ENCODE data around the gene ADK.

GRCh38 chr10:74685564-74685963, 534.5 kb downstream of the ADK start:
- TF ChIP-seq, protein P1, sequence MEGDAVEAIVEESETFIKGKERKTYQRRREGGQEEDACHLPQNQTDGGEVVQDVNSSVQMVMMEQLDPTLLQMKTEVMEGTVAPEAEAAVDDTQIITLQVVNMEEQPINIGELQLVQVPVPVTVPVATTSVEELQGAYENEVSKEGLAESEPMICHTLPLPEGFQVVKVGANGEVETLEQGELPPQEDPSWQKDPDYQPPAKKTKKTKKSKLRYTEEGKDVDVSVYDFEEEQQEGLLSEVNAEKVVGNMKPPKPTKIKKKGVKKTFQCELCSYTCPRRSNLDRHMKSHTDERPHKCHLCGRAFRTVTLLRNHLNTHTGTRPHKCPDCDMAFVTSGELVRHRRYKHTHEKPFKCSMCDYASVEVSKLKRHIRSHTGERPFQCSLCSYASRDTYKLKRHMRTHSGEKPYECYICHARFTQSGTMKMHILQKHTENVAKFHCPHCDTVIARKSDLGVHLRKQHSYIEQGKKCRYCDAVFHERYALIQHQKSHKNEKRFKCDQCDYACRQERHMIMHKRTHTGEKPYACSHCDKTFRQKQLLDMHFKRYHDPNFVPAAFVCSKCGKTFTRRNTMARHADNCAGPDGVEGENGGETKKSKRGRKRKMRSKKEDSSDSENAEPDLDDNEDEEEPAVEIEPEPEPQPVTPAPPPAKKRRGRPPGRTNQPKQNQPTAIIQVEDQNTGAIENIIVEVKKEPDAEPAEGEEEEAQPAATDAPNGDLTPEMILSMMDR (IDR thresholded peaks at IDR 0.05): no peak
- TF ChIP-seq POLR2A (IDR thresholded peaks at IDR 0.05): no peak

Data from thyroid gland (tissue), 4 donors.